HEK293T (cell line): ENCODE measurements around the gene B3GALNT1.

Source experiments
- ARNT ChIP-seq: fragments of 450-650 bp; IDR thresholded peaks from 2 replicates; pipeline ENCODE4 v1.6.1; 2017; ENCODE audit warnings: mild to moderate bottlenecking
- BHLHE40 ChIP-seq: fragments of 450-650 bp; IDR thresholded peaks from 2 replicates; pipeline ENCODE4 v1.6.1; 2016; ENCODE audit warnings: mild to moderate bottlenecking, moderate library complexity, borderline replicate concordance
- ELF4 ChIP-seq: fragments of 450-650 bp; IDR thresholded peaks from 2 replicates; pipeline ENCODE4 v1.6.1; 2017; ENCODE audit warnings: antibody characterized with exemption
- FOXK2 ChIP-seq: fragments of 450-650 bp; IDR thresholded peaks from 2 replicates; pipeline ENCODE4 v1.6.1; 2016; ENCODE audit warnings: mild to moderate bottlenecking
- FOXM1 ChIP-seq: fragments of 450-650 bp; IDR thresholded peaks from 2 replicates; pipeline ENCODE4 v1.6.1; 2017; ENCODE audit warnings: mild to moderate bottlenecking, borderline replicate concordance
- HDGF ChIP-seq: fragments of 450-650 bp; IDR thresholded peaks from 2 replicates; pipeline ENCODE4 v1.6.1; 2017; ENCODE audit warnings: antibody characterized with exemption, borderline replicate concordance
- L3MBTL2 ChIP-seq: fragments of 450-650 bp; conservative IDR thresholded peaks from 2 replicates; pipeline ENCODE4 v1.6.1; 2016; ENCODE audit warnings: mild to moderate bottlenecking
- NFRKB ChIP-seq: fragments of 450-650 bp; IDR thresholded peaks from 2 replicates; pipeline ENCODE4 v1.6.1; 2016; ENCODE audit warnings: mild to moderate bottlenecking, moderate library complexity
- SP1 ChIP-seq: fragments of 450-650 bp; IDR thresholded peaks from 2 replicates; pipeline ENCODE4 v1.6.1; 2017
- SUZ12 ChIP-seq: fragments of 450-650 bp; IDR thresholded peaks from 2 replicates; pipeline ENCODE4 v1.6.1; 2016; ENCODE audit warnings: mild to moderate bottlenecking
- TARDBP ChIP-seq: fragments of 450-650 bp; IDR thresholded peaks from 2 replicates; pipeline ENCODE4 v1.6.1; 2016
- ZNF384 ChIP-seq: fragments of 450-650 bp; IDR thresholded peaks from 2 replicates; pipeline ENCODE4 v1.6.1; 2016
- TF ChIP-seq, protein P1 (sequence below): fragments of 450-650 bp; IDR thresholded peaks from 2 replicates; pipeline ENCODE4 v1.6.1; 2016

GRCh38 chr3:161066930-161067329, 38.2 kb downstream of the B3GALNT1 start:
- TF ChIP-seq NFRKB (no peak), FOXK2 (no peak), SUZ12 (no peak), SP1 (no peak), BHLHE40 (no peak), TARDBP (no peak), ARNT (no peak), L3MBTL2 (no peak), HDGF (no peak), FOXM1 (no peak), ELF4 (no peak), ZNF384 (no peak)
- TF ChIP-seq, protein P1, sequence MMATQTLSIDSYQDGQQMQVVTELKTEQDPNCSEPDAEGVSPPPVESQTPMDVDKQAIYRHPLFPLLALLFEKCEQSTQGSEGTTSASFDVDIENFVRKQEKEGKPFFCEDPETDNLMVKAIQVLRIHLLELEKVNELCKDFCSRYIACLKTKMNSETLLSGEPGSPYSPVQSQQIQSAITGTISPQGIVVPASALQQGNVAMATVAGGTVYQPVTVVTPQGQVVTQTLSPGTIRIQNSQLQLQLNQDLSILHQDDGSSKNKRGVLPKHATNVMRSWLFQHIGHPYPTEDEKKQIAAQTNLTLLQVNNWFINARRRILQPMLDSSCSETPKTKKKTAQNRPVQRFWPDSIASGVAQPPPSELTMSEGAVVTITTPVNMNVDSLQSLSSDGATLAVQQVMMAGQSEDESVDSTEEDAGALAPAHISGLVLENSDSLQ: no peak
